T-helper 22 cell (primary cell): ENCODE data around the gene FILIP1L.

ENCODE experiments used
- DNase-seq: peaks from one replicate; pipeline ENCODE4 v3.0.0-alpha.2; 2020; ENCODE audit warnings: low read depth

The FILIP1L gene

DNA sequence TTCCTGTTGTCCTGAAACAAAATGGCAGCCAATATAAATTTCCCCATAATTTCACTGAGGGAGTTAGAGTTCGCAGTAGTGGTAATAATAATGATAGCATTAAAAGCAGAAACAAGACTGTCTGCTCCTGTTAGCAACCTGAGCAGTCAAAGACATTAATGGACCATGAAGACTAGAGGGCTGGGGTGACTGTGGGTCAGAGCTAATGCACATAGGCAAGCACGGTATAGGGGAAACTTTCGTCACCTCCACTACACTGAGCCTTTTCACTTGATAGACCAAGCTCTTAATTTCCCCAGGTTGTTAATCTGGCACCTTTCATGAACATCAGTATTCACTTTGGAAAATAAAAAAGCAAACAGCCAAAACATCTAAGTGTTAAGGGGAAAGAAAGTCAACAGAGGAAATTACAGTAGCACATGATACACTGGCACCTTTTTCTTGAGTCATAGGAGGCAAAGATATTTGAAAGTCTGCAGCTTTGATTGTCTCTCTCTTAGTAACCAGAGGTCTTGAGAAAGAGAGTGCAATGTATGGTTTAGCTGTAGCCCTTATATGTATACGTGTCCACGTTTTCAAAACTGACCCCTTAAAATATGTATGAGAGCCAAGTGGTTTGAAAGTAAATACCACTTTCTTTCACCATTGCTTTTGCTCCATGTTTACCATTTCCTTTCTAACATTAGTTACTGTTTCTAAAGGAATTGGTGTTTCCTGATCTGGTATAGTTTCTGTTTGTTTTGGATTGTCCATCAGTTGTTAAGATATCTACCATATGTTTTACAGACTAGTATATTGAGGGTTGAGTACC, 104.8 kb downstream of the FILIP1L start:
- no peak for DNase-seq

DNA sequence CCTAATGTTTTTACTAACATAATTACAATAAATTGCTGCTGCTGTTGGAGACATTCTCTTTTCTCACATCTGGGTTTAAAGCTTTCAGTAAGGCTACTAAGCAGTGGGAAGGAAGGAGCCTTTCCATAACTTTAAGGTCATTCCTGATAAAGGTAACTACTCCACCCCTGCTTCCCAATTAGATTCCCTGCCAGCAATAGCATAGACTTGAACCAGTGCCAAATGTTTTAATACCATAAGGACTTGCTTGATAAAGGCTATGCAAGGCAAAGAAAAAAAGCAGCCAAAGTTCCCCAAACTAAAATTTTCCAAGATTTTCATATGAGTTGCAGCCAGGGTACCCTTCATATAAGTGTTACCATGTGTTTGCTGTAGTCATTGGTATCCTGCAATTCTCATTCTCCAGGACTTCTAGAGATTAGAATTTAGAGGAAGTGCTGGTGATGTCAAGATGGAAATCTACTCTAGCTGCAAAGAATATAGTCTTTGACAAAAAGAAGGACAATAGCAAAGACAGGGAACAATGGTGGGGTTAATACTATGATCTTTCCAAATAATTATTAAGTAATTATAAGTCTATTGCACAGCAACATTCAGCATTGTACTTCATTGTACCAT, 106.1 kb downstream of the FILIP1L start:
- DNase-seq = no peak

DNA sequence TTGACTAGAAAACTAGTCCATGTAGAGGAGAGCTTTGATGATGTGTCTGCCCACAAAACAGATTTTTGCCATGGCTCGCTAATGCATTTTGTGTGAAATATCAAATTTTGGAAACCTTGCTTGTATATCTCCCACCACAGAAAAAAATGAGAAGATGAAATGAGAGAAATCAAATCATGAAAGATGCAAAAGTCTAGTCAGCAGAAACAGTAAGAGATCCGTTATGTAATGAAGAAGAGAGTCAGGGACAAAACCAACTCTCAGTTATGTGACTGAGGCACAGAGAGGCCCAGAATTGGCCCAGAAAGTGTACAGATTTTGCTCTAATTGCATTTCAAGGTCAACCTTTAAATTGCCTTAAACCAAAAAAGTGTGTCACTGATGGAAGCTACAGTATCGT, 107.0 kb downstream of the FILIP1L start:
- no peak for DNase-seq

DNA sequence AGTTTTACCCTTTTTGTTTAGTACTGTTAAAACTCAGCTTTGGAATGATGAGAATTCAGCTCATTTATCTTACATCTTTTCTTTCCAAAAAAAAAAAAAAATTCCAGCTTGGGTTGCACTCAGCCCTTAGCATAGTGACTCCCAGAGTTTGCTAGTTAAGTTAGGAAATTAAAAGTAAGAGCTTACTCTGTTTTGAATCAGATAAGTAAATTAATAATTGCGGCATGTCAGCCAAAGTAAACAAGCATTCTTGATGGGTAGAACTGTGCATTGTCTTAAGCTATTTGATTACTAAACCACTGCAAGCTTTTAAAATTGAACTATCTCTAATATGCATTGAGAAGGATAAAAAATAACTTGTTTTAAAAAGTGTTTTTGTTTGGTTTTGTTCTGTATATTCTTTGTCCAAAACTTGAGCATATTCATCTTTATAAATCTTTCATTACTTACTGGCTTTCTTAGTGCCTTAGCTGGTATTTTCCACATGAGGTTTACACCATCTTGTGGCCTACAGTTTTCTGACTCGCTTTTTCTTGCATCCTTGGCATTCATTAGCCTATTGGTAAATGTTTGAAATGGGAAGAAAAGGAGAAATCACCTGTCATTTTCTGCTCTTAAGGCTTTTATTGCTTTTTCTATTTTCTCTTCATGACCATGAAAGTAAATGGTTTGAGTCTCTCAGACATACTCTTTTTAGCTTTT, 107.6 kb downstream of the FILIP1L start:
- DNase-seq = no peak

DNA sequence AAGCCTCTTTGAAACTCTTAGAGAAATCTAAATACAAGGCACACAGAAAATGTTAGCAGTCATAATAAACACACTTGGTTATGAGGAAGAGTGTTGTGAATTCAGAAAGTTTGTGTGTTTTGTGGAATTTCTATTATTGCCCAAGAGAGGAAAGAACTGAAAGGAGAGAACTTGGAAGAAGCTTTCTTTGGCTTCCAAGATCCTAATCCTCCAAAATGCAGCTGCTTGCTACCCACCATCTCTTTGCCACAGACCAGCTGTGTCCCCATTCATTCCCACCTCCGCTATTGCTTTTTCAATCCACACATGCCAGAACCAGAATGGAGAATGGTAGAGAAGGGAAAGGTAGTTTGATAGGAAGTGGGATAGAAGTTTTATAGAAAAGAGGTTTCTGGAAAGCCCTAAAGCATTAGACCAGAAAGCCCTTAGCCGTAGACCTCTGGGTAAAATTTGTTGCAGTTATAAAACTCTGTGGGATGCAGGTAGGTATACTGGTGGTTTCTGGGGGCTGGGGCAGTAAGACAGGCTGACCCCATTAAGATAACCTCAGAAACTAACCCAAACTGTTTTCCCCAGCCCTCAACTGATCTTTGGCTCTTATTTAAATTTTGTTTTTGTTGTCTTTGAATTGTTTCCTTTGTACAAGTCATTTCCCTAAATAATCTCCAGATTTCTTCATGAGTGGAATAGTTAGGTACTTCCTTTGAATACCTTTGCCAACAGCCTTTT, 108.5 kb downstream of the FILIP1L start:
- no peak for DNase-seq

DNA sequence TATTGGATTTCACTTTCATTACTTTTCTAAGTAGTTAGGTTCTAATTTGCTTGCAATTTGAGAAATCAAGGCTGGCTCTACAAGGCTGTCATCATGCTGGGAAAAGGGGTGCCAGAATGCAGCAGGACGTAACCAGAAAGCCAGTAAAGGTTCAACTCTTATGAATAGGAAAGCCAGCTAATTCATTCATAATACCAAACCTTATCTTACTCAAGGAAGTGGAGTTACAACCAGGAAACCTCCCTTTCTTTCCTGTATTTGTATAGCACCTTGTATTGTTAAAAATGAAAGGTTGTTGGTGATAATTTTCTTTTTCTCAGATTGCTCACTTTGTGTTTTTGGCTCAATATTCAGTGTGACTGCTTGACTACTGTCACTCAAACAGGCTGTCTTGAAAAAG, 109.4 kb downstream of the FILIP1L start:
- no peak for DNase-seq

DNA sequence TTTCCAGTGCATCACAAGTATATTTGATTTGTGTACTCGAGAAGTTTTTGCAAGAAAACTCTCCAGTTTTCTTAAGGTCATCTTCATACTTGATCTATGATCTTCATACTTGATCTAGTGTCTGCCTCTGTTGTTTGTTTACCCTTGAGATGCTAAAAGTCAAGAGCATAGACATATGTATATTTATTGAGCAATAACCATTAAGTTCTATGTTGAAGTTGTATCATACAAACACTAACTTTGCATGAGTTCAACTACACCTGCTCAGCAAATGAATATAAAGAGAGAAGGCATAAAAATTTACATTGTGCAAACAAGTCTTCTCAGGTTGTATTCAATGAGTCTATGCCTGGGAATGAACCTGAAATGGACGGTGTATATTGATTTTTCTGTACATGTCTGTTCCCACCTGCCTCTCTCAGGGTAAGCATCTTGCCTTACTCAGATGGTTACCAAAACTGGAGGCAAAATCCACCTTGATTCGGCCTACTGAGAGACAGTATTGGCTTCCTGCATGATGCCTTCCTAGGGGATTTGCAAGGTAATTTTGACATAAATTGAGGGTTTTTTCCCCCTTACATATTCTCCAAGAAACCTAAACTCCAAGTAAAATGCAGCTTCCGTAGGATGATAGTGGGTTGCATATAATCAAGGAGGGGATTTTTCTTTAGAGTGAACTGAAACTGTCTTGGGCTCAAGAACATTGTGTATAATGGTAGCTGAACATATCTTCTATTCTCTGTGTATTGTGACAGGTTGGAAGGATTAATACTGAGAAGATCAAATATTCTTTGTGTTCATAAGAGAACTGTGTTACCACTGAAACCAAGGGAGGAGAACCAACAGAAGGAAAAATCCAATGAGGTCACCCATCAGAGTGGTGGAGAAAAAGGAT, 110.4 kb downstream of the FILIP1L start:
- DNase-seq = no peak

DNA sequence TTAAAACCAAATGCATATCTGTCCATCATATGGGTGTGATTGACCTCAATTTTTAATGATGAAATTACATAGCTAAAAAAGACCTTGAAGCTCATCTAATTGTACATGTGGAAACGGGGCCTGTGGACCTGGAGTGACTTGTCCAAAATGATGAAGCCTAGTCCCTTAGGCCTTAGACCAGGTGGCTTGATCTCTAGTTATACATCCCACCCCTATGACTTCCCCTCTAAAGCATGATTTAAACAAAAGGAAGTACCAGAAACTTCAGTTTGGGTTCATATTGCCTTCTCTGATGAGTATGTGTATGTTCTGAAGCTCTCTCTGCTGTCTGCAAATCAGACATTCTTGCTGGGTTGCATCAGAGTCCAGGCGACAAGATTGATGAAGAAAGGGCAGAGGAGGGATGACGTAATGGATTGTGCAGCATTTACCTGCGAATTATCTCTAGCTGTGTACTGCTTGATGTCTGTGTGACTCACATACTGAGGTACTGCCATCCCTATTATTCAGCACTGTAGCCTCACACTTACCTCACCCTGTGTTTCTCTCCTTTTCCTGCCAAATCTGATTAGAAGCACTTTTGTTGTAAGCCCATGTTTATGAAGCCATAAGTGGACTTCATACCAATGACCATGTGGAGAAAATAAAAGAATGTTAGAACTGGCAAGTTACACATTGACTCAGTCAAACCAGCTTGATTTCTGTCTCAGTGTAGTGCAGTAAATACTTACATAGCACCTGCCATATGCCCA, 111.5 kb downstream of the FILIP1L start:
- DNase-seq = no peak

DNA sequence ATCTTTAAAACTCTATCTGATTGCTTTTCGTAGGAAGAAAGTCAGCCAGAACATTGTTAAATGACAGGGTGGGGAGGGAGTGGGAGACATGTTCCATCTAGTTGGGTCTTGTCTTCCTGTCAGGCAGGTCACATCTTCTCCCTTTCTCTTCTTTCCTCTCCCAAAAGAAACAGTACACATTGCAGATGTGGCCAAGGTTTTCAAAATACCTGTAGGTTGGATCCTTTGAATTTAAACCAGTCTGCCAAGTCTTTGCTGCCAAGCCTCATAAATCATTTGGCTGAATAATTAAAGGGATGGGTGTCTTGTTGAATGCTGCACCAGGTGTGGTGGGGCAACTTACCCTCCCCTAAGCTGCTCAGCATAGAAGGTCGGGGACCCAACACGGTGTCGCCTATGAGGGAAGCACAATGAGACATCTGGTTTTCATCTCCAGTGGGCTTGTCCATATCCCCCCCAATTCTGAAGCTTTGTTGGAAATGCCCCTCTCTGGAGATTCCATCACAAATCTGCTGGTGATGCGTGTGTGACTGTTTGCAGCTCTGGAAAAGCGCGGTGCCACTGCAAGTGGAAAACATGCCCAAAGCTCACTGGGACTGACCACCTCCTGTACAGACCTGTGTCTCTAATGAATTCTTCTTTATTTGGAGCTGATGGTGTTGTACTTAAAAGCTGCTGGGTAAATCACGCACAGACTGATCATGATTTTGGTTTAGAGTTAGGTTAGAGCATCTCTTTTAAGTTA, 112.6 kb downstream of the FILIP1L start:
- no peak for DNase-seq

DNA sequence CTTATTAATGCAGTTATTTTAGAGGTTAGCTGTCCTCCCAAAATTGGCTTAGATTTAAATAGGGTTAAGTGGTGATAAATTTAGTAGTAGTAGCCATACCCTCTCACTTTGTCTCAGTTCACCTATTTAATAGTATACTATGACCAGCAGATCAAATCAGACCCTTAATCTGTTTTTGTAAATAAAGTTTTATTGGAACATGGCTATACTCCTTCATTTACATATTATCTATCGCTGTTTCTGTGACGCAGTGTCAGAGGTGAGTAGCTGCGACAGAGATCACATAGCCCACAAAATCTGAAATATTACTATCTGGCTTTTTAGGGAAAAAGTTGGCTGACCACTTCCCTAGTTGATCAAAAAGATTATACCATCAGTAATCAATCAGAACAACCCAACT, 113.2 kb downstream of the FILIP1L start:
- no peak for DNase-seq

DNA sequence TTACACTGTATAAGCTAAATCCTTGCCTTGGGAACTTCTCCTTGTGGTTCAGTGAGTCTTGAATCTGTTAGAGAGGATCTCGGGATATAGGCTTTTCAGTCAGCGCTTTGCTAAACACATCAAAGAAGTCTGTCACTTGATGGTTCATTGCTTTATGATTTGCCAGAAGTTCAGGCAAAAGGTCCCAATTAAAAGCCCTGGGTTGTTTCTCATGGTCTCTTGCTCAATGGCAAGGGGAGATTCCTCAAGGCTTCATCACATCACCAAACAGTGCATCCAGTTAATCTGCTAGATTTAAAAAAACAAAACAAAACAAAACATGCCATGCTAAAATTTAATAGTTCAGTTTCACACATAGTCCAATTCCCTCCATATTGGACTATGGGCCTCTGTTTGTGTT, 114.8 kb downstream of the FILIP1L start:
- DNase-seq = no peak

DNA sequence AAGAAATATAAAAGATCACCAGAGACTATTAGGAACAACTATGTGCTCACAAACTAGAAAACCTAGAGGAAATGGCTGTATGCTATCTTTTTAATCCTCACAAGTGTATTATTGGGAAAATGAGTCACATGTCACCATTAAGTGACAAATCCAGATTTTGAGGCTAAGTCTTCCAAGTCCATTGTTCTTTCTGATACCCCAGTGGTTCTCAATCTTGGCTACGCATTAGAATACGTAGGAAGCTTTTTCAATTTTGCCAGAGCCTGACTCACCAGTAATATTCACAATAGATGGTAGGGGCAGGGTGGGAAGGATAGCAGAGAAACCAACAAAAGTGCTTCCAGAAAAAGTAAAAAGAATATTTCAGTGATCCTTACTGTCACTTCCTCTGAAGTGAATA, 117.0 kb downstream of the FILIP1L start:
- no peak for DNase-seq

DNA sequence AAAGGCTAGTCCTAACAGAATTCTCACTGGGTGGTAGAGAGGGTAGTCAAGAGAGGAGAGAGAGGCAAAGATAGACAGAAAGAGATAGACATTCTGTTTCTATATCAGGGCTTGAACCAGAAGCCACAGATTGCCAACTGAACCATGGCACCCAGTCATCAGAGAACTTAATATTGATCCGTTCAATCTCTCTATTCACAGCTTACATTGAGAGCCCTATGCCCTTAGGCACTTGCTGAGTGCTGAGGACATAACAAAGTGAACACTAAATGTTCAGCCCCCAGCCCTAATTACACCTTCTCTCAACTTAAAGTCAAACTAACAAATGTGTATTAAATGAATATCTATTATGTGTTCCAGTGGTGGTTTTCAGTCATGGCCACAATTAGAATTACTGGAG, 124.1 kb downstream of the FILIP1L start:
- DNase-seq = no peak

DNA sequence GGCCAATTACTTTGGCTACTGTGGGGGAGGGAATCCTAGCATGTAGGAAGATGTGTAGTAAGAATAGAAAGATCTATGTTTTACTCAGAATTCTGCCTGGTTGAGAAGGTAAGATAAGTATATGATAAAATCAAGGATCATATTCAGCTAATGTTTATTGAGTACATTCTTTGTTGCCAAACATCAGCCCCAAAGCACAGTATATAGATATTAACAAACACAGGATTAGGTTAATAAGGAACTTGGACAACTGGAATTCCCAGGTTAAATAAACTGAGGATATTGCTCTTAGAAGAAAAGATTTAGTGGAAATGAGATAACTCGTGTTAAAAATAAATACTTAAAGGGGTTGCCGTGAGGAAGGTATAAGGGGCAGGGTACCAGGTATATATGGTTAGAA, 129.6 kb downstream of the FILIP1L start:
- no peak for DNase-seq

DNA sequence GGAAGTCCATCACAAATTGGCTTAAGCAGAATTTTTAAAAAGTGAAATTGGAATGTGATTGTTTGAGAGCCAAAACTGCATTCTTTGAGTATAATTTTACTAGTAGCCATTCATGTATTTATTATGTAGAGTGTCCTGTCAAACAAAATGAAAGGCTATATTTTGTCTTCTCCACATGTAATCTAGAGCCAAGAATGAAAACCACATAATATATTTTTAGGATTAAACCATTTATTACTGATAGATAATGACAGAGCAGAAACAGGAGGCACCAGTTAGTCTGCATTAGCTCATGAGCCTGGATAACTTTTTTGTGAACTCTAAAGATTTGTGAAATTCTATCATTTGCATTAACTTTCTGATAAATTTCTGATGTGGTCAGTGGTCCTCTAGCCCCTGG, 130.2 kb downstream of the FILIP1L start:
- DNase-seq = no peak

DNA sequence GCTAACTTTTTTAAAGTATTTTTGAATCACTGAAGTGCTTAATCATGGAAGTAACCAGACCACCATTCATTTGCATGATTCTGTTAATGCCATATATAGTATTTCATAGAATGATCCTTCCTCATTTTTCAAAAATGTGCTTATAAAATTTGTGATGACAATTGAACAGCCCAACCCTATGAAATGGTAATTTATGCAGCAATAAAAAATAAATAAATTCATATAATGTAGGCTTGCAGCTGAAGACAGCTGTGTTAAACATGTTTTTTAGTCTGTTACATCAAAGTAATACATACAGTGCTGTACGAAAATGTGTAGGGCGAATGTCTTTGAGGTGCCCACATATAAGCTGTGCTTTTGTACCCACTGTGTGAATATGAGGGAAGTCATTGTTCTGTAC, 131.7 kb downstream of the FILIP1L start:
- no peak for DNase-seq

DNA sequence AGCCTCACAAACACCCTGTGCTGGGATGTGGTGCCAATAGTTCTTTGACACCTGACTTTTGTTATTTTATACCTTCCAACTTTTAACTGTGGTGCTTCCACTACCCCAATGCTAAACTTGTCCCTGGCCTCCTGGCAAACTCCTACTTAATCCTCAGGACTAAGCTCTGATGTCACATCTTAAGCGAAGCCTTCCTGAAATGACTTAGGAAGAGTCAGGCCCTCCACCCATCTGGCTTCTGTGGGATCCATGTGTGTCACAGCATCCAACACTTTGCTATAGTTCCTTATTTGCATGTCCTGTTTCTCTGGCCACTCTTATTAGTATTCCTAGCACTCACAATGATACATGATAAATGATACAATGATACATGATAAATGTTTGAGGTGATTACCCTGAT, 133.2 kb downstream of the FILIP1L start:
- DNase-seq = no peak

DNA sequence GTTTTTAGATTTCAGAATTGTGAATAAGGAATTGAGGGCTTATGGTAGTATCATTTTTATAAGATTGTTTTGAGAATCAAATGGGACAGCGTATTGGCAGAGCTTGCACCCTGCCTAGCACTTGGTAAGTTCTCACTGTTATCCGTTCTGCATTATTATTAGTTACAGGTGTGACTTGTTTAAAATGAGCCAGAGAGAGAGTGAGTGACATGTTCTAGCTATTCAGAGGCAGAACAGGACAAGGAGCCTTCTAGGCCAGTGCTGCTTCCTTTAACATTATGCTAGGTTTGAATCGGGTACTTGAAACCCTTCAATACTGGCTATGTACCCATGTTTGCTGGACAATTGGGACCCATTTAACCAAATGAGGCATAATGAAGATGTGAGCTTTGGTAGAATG, 133.7 kb downstream of the FILIP1L start:
- DNase-seq = no peak

DNA sequence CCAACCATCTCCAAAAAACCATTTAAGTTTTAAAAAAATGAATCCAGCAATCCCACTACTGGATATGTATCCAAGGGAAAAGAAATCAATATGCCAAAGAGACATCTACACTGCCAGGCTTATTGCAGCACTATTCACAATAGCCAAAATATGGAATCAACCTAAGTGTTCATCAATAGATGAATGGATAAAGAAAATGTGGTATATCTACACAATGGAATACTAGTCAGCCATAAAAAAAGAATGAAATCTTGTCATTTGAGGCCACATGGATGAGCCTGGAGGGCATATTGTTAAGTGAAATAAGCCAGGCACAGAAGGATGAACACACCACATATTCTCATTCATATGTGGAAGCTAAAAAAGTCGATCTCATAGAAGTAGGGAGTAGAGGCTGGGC, 136.1 kb downstream of the FILIP1L start:
- no peak for DNase-seq

DNA sequence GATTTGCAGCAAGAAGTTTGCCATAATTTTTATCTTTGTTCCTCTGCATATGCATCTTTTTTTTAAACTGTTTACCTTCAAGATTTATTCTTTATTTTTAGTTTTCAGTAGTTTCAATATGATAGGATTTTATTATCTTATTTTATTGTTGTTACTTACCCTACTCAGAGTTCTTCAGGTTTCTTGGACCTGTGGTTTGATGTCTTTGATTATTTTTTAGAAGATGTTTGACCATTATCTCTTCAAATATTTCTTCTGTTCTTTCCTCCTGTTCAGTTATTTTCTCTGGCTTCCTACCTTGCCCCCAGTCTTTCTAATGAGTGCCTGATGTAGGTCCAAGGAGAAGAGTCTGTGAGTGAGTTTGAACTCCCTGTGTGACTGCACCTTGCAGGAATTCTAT, 137.7 kb downstream of the FILIP1L start:
- no peak for DNase-seq
